ENCODE results near the gene CCDC146. TPM values are rescaled to one million over a fixed set of nuclear protein-coding genes. Genes with fewer than 3 reads are reported as not detected.

The CCDC146 gene
- total and polyA plus RNA-seq, 2 of the 8 experiments (the other 6 are each of a cell fraction or from before 2014, with no cell fraction given), result 0.88 to 2.4 TPM

GRCh38 chr7:77318019-77318418 lies 195.6 kb downstream of the CCDC146 start:
- no peak overlapping the region for H3K18ac ChIP-seq (ENCODE audit: extremely low read depth, low read length)
- H4K20me1 ChIP-seq (replicated peaks in 1 of 2; ENCODE audit: control insufficient read depth in 1 of 2, insufficient read depth in 2 of 2, low read length in 2 of 2), result no peaks in the 10 kb centered on the region
- POLR2A ChIA-PET (ENCODE audit: partially characterized antibody), result no interaction called here
- H2BK12ac ChIP-seq (ENCODE audit: low read depth, low read length), result no peak overlapping the region
- no peak for FAIRE-seq
- no peaks in the 10 kb centered on the region for H3K27me3 ChIP-seq (replicated peaks in 1 of 4; ENCODE audit: control insufficient read depth in 3 of 4, extremely low read depth in 1 of 4, insufficient read depth in 3 of 4, low read length in 3 of 4)
- no peaks in the 10 kb centered on the region for H3K4me1 ChIP-seq (replicated peaks in 1 of 4; ENCODE audit: control insufficient read depth in 3 of 4, insufficient read depth in 4 of 4, low read length in 3 of 4)
- H3K36me3 ChIP-seq (ENCODE audit: control insufficient read depth in 2 of 4, insufficient read depth in 4 of 4, low read length in 3 of 4), result no peaks in the 10 kb centered on the region
- no peak overlapping the region for H2BK15ac ChIP-seq (ENCODE audit: low read length)
- no peak overlapping the region for H2BK20ac ChIP-seq (ENCODE audit: low read length)
- no peaks in the 10 kb centered on the region for H3K79me2 ChIP-seq (ENCODE audit: control insufficient read depth in 1 of 2, insufficient read depth in 2 of 2, low read length in 2 of 2)
- H4K8ac ChIP-seq (ENCODE audit: extremely low read depth, insufficient read depth, low read length), result no peak overlapping the region
- no peak overlapping the region for H2BK120ac ChIP-seq (replicated peaks; ENCODE audit: low read depth, low read length)
- WGBS, 2 experiments (ENCODE audit: extremely low coverage in 1 of 2, insufficient coverage in 1 of 2, insufficient read length in 1 of 2, insufficient replicate concordance in 2 of 2, low coverage in 1 of 2, low lambda C conversion rate in 2 of 2, missing lambda C conversion rate in 1 of 2), result 92% methylated on average over 1 of the region's 1 CpG; no CpG with 5 or more reads in 1 of the 2 experiments
- no peaks in the 10 kb centered on the region for H3K9me3 ChIP-seq (ENCODE audit: insufficient read depth in 2 of 2, low read depth in 1 of 2, low read length in 1 of 2)
- no peaks in the 10 kb centered on the region for H3K79me1 ChIP-seq (ENCODE audit: low read depth, low read length)
- H2AK5ac ChIP-seq (ENCODE audit: low read depth, low read length), result no peak overlapping the region
- no peak overlapping the region for H3K9ac ChIP-seq (replicated peaks in 1 of 4; ENCODE audit: extremely low read depth in 1 of 4, low read depth in 3 of 4, low read length in 3 of 4)
- H2BK5ac ChIP-seq (ENCODE audit: low read depth, low read length), result no peak overlapping the region
- no peak overlapping the region for H3K56ac ChIP-seq (replicated peaks; ENCODE audit: insufficient read length, low read depth, low read length)
- CTCF ChIA-PET (ENCODE audit: partially characterized antibody), result interaction anchor here (1.0 kb wide), 1 partner anchor 71 kb away, joined by 3 read pairs; no protein-coding TSS in a partner anchor
- no peak overlapping the region for H3K4me3 ChIP-seq (ENCODE audit: extremely low read depth in 1 of 4, insufficient read depth in 2 of 4, low read depth in 3 of 4, low read length in 4 of 4)
- no peak overlapping the region for H4K5ac ChIP-seq (ENCODE audit: insufficient read length, low read depth, low read length)
- no peak overlapping the region for H3K27ac ChIP-seq (ENCODE audit: low read depth, low read length)
- no peak overlapping the region for H2AFZ ChIP-seq (ENCODE audit: low read length)
- no peak for DNase-seq (ENCODE audit: low read depth in 1 of 2, low spot score in 2 of 2)
- H4K91ac ChIP-seq (replicated peaks; ENCODE audit: insufficient read length, low read length), result no peak overlapping the region
- no peak overlapping the region for H3K4me2 ChIP-seq (ENCODE audit: insufficient read depth in 1 of 2, low read depth in 2 of 2, low read length in 2 of 2)
- H3K4ac ChIP-seq (replicated peaks; ENCODE audit: insufficient read length, low read depth, low read length), result no peak overlapping the region
- no peak overlapping the region for H3K23ac ChIP-seq (ENCODE audit: insufficient read length)
- no peaks in the 10 kb centered on the region for H3K23me2 ChIP-seq (ENCODE audit: low read depth, low read length)
- H3K14ac ChIP-seq (ENCODE audit: insufficient read length), result no peak overlapping the region
- TF ChIP-seq POLR2AphosphoS5 (IDR thresholded peaks at IDR 0.05; ENCODE audit: low read depth, low read length) (no peak), GTF2F1 (IDR thresholded peaks at IDR 0.05; ENCODE audit: borderline replicate concordance, low read depth, low read length) (no peak), KDM4A (IDR thresholded peaks at IDR 0.05; ENCODE audit: low read depth, low read length, severe bottlenecking) (no peak)

Data from H1 (cell line).